NCI-H2227 (cell line): ENCODE measurements around the gene GJA9.

Experiments
- DNase-seq: peaks from one replicate; lab custom pipeline; 2025; ENCODE audit not compliant: unreplicated experiment; lab: John Stamatoyannopoulos, UW

Gene GJA9

GRCh38 chr1:38832370-38832734 lies 49.0 kb downstream of the GJA9 start:
- DNase-seq: no peak

GRCh38 chr1:38831731-38832369 lies 49.5 kb downstream of the GJA9 start:
- no peak for DNase-seq

GRCh38 chr1:38829368-38829767 lies 52.0 kb downstream of the GJA9 start:
- DNase-seq: no peak

- no peak for DNase-seq
Measured at GRCh38 chr1:38827318-38827717, 54.1 kb downstream of the GJA9 start.

- DNase-seq: no peak
Measured at GRCh38 chr1:38826886-38827285, 54.5 kb downstream of the GJA9 start.

GRCh38 chr1:38826262-38826661 lies 55.1 kb downstream of the GJA9 start:
- DNase-seq: peak; percentile 49
